ENCODE measurements around the gene ITPK1.

DNA sequence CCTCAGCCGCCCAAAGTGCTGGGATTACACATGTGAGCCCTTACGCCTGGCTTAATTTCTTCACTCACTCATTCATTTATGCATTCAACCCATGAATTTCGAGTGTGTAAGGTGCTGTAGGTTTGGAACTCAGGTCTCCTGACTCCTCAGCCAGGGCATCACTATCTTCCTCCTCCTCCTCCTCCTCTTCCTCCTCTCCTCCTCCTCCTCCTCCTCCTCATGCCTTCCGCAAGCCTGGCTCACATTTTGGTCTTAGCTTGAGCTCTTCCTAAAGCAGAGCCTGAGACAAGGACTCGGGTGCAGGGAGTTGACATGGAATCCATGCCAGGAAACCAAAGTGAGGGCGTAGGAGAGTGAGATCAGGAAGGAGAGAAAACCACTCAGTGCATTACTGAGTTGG, 213.5 kb downstream of the ITPK1 start:
- TF ChIP-seq, protein P1, sequence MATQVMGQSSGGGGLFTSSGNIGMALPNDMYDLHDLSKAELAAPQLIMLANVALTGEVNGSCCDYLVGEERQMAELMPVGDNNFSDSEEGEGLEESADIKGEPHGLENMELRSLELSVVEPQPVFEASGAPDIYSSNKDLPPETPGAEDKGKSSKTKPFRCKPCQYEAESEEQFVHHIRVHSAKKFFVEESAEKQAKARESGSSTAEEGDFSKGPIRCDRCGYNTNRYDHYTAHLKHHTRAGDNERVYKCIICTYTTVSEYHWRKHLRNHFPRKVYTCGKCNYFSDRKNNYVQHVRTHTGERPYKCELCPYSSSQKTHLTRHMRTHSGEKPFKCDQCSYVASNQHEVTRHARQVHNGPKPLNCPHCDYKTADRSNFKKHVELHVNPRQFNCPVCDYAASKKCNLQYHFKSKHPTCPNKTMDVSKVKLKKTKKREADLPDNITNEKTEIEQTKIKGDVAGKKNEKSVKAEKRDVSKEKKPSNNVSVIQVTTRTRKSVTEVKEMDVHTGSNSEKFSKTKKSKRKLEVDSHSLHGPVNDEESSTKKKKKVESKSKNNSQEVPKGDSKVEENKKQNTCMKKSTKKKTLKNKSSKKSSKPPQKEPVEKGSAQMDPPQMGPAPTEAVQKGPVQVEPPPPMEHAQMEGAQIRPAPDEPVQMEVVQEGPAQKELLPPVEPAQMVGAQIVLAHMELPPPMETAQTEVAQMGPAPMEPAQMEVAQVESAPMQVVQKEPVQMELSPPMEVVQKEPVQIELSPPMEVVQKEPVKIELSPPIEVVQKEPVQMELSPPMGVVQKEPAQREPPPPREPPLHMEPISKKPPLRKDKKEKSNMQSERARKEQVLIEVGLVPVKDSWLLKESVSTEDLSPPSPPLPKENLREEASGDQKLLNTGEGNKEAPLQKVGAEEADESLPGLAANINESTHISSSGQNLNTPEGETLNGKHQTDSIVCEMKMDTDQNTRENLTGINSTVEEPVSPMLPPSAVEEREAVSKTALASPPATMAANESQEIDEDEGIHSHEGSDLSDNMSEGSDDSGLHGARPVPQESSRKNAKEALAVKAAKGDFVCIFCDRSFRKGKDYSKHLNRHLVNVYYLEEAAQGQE (IDR thresholded peaks at IDR 0.05; ENCODE audit: insufficient read depth in 1 of 2, low read depth in 2 of 2, low read length in 2 of 2), result no peak
- TF ChIP-seq SIN3A (IDR thresholded peaks at IDR 0.05; ENCODE audit: borderline replicate concordance, insufficient read depth, low read length) (no peak), POLR2AphosphoS5 (IDR thresholded peaks at IDR 0.05; ENCODE audit: low read depth, low read length) (no peak), TAF1 (IDR thresholded peaks at IDR 0.05; ENCODE audit: borderline replicate concordance, insufficient read depth, low read length) (no peak), FOXP2 (optimal IDR thresholded peaks at IDR 0.05; ENCODE audit: borderline replicate concordance, extremely low read depth, extremely low read length, insufficient read depth) (no peak)

Measured in PFSK-1 (cell line).